Measurements from ENCODE around the gene NLGN1.

DNA sequence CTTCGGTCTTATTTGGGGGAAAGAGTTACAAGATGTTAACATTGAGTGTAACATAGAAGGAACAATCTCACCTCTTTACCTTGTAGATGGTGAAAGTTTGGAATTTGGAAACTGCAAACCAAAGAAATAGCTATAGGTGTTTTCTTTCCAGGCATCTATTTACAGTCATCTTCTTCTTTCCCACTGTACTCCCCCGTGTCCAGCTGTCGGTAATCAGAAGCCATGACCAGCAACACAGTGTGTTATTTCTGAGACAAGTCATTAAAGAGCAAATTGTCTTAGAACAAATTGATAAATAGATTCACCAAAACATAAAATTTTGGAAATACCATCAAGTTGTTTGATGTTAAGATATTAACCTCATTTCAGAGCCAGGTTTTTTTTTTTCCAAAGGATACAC is 871.0 kb downstream of the NLGN1 start:
- no peak for TF ChIP-seq SIN3A (IDR thresholded peaks at IDR 0.05; ENCODE audit: borderline replicate concordance, insufficient read depth, low read length)
- TF ChIP-seq TAF1 (IDR thresholded peaks at IDR 0.05; ENCODE audit: borderline replicate concordance, insufficient read depth, low read length), result no peak
- no peak for TF ChIP-seq POLR2AphosphoS5 (IDR thresholded peaks at IDR 0.05; ENCODE audit: low read depth, low read length)
- TF ChIP-seq, protein P1, sequence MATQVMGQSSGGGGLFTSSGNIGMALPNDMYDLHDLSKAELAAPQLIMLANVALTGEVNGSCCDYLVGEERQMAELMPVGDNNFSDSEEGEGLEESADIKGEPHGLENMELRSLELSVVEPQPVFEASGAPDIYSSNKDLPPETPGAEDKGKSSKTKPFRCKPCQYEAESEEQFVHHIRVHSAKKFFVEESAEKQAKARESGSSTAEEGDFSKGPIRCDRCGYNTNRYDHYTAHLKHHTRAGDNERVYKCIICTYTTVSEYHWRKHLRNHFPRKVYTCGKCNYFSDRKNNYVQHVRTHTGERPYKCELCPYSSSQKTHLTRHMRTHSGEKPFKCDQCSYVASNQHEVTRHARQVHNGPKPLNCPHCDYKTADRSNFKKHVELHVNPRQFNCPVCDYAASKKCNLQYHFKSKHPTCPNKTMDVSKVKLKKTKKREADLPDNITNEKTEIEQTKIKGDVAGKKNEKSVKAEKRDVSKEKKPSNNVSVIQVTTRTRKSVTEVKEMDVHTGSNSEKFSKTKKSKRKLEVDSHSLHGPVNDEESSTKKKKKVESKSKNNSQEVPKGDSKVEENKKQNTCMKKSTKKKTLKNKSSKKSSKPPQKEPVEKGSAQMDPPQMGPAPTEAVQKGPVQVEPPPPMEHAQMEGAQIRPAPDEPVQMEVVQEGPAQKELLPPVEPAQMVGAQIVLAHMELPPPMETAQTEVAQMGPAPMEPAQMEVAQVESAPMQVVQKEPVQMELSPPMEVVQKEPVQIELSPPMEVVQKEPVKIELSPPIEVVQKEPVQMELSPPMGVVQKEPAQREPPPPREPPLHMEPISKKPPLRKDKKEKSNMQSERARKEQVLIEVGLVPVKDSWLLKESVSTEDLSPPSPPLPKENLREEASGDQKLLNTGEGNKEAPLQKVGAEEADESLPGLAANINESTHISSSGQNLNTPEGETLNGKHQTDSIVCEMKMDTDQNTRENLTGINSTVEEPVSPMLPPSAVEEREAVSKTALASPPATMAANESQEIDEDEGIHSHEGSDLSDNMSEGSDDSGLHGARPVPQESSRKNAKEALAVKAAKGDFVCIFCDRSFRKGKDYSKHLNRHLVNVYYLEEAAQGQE (IDR thresholded peaks at IDR 0.05; ENCODE audit: insufficient read depth in 1 of 2, low read depth in 2 of 2, low read length in 2 of 2), result no peak
- TF ChIP-seq FOXP2 (optimal IDR thresholded peaks at IDR 0.05; ENCODE audit: borderline replicate concordance, extremely low read depth, extremely low read length, insufficient read depth), result no peak
